Hematopoietic multipotent progenitor cell (in vitro differentiated cells): ENCODE measurements around the gene LRRTM1. TPM values are rescaled to one million over a fixed set of nuclear protein-coding genes. Genes with fewer than 3 reads are reported as not detected.

Experiments used
- DNase-seq, 3 donors: peaks; one replicate each; pipeline ENCODE4 v3.0.0-alpha.2; 2011 to 2015; ENCODE audit warnings: low read depth in 2 of 3, low spot score in 2 of 3
- total RNA-seq: library from RNA; depleted of rRNA; stranded (reverse); fragments of >200 nt; gene quantifications from one replicate; pipeline ENCODE4 v1.2.3, GENCODE V29; 2012

Gene LRRTM1
- total RNA-seq, 1 donor, result not detected

- DNase-seq, result no peak
Measured at GRCh38 chr2:80252294-80252986, 52.1 kb downstream of the LRRTM1 start.
